ENCODE measurements around the gene ADGRV1.

DNA sequence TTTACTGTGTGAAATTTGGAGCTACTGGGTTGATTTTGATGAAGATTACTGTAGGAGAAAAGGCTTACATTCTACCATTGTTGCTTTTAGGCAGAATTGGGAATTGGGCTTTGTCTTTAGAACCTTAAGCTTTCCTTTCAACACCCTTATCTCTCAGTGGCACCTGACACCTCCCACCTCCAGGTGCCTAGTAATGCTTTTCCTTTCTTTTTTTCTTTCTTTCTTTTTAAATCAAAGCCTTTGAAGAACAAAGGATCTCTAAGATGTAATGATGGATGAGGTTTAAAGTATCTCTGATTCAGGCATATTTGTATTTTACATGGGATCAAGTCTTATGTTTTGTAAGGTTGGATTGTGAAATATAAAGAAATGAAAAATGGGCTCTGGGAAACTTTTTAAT is 2.9 kb upstream of the ADGRV1 start:
- TF ChIP-seq, protein P1, sequence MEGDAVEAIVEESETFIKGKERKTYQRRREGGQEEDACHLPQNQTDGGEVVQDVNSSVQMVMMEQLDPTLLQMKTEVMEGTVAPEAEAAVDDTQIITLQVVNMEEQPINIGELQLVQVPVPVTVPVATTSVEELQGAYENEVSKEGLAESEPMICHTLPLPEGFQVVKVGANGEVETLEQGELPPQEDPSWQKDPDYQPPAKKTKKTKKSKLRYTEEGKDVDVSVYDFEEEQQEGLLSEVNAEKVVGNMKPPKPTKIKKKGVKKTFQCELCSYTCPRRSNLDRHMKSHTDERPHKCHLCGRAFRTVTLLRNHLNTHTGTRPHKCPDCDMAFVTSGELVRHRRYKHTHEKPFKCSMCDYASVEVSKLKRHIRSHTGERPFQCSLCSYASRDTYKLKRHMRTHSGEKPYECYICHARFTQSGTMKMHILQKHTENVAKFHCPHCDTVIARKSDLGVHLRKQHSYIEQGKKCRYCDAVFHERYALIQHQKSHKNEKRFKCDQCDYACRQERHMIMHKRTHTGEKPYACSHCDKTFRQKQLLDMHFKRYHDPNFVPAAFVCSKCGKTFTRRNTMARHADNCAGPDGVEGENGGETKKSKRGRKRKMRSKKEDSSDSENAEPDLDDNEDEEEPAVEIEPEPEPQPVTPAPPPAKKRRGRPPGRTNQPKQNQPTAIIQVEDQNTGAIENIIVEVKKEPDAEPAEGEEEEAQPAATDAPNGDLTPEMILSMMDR (IDR thresholded peaks at IDR 0.05), result no peak
- TF ChIP-seq POLR2A (IDR thresholded peaks at IDR 0.05), result no peak
